Neural cell (in vitro differentiated cells): ENCODE data around the gene COL8A1. TPM values are rescaled to one million over a fixed set of nuclear protein-coding genes. Genes with fewer than 3 reads are reported as not detected.

Source experiments
- H2AFZ ChIP-seq: fragments of 200-600, 300-800 bp; sonication (generic), shearing (Covaris generic); 2 replicates; pipeline ENCODE4 v1.6.0; 2014; ENCODE audit warnings: low read depth, mild to moderate bottlenecking, antibody characterized with exemption, low read length, moderate library complexity
- H3F3A ChIP-seq: fragments of 200-600 bp; shearing (Covaris generic); 2 replicates; pipeline ENCODE4 v1.6.1; 2016; ENCODE audit warnings: mild to moderate bottlenecking, moderate library complexity, mixed read lengths, antibody characterized with exemption, low read length; ENCODE audit not compliant: insufficient read depth, poor library complexity, severe bottlenecking
- H3K27ac ChIP-seq: fragments of 200-600, 300-800 bp; sonication (generic), shearing (Covaris generic); 2 replicates; pipeline ENCODE4 v1.5.1; 2014; ENCODE audit warnings: mild to moderate bottlenecking, low read length, moderate library complexity
- H3K27me3 ChIP-seq: fragments of 300-800, 200-600 bp; sonication (generic), shearing (Covaris generic); 2 replicates; pipeline ENCODE4 v1.6.0; 2014; ENCODE audit warnings: mild to moderate bottlenecking, low read depth, low read length, moderate library complexity; ENCODE audit not compliant: insufficient read depth
- H3K36me3 ChIP-seq: fragments of 300-800, 200-600 bp; sonication (generic), shearing (Covaris generic); 2 replicates; pipeline ENCODE4 v1.5.1; 2014; ENCODE audit warnings: mild to moderate bottlenecking, antibody characterized with exemption, low read length, moderate library complexity; ENCODE audit not compliant: insufficient read depth
- H3K4me2 ChIP-seq: fragments of 300-800, 200-600 bp; sonication (generic), shearing (Covaris generic); 2 replicates; pipeline ENCODE4 v1.6.0; 2014; ENCODE audit warnings: mild to moderate bottlenecking, low read length
- H3K4me3 ChIP-seq: fragments of 300-800, 200-600 bp; sonication (generic), shearing (Covaris generic); 2 replicates; pipeline ENCODE4 v1.5.1; 2014; ENCODE audit warnings: mild to moderate bottlenecking, low read length, moderate library complexity
- H3K79me2 ChIP-seq: fragments of 200-600 bp; shearing (Covaris generic); replicated peaks from 2 replicates; pipeline ENCODE4 v1.6.0; 2014; ENCODE audit warnings: mild to moderate bottlenecking, low read length, moderate library complexity; ENCODE audit not compliant: insufficient read depth
- H3K9ac ChIP-seq: fragments of 300-800, 200-600 bp; sonication (generic), shearing (Covaris generic); 2 replicates; pipeline ENCODE4 v1.6.1; 2016; ENCODE audit warnings: mild to moderate bottlenecking, low read length, mixed read lengths
- H3K9me2 ChIP-seq: fragments of 200-600 bp; shearing (Covaris generic); 2 replicates; pipeline ENCODE4 v1.6.1; 2016; ENCODE audit warnings: mild to moderate bottlenecking, low read length, mixed read lengths; ENCODE audit not compliant: insufficient read depth
- H3K9me3 ChIP-seq: fragments of 200-600, 300-800 bp; sonication (generic), shearing (Covaris generic); 2 replicates; pipeline ENCODE4 v1.6.1; 2016; ENCODE audit warnings: mild to moderate bottlenecking, mixed run types, low read length, moderate library complexity, mixed read lengths
- H4K20me1 ChIP-seq: fragments of 200-600 bp; shearing (Covaris generic); 2 replicates; pipeline ENCODE4 v1.6.1; 2016; ENCODE audit warnings: mild to moderate bottlenecking, mixed run types; ENCODE audit not compliant: insufficient read depth
- EP300 ChIP-seq: fragments of 450-650 bp; conservative IDR thresholded peaks from 2 replicates; pipeline ENCODE4 v1.6.1; 2014; ENCODE audit warnings: antibody characterized with exemption, mild to moderate bottlenecking, moderate library complexity; ENCODE audit not compliant: poor library complexity, severe bottlenecking
- EZH2 ChIP-seq: fragments of 200-600, 300-800 bp; shearing (Covaris generic), sonication (generic); IDR thresholded peaks from 2 replicates; pipeline ENCODE4 v1.6.1; 2014; ENCODE audit warnings: antibody characterized with exemption, low read length, borderline replicate concordance, mild to moderate bottlenecking; ENCODE audit not compliant: insufficient read depth, poor library complexity, severe bottlenecking
- MXI1 ChIP-seq: fragments of 450-650 bp; conservative IDR thresholded peaks from 2 replicates; pipeline ENCODE4 v1.6.1; 2014; ENCODE audit warnings: antibody characterized with exemption, mild to moderate bottlenecking; ENCODE audit not compliant: poor library complexity, severe bottlenecking
- POLR2AphosphoS5 ChIP-seq: IDR thresholded peaks from 2 replicates; pipeline ENCODE4 v1.6.1; 2012
- RAD21 ChIP-seq: fragments of 450-650 bp; conservative IDR thresholded peaks from 2 replicates; pipeline ENCODE4 v1.6.1; 2014; ENCODE audit warnings: antibody characterized with exemption, mild to moderate bottlenecking, moderate library complexity
- REST ChIP-seq: IDR thresholded peaks from 2 replicates; pipeline ENCODE4 v1.6.1; 2012; ENCODE audit warnings: borderline replicate concordance
- SMC3 ChIP-seq: fragments of 450-650 bp; conservative IDR thresholded peaks from 2 replicates; pipeline ENCODE4 v1.6.1; 2014; ENCODE audit warnings: antibody characterized with exemption, mild to moderate bottlenecking, moderate library complexity; ENCODE audit not compliant: poor library complexity
- TAF1 ChIP-seq: IDR thresholded peaks from 2 replicates; pipeline ENCODE4 v1.6.1; 2012; ENCODE audit warnings: low read depth
- polyA plus RNA-seq: library from polyadenylated mRNA; depleted of rRNA; stranded (reverse); fragments of >200 nt; gene quantifications from 2 replicates; pipeline ENCODE4 v1.2.3, GENCODE V29; 2014
- TF ChIP-seq, protein P1 (sequence below): fragments of 450-650 bp; IDR thresholded peaks from 2 replicates; pipeline ENCODE4 v1.5.1; 2014; ENCODE audit warnings: antibody characterized with exemption, mild to moderate bottlenecking, moderate library complexity; ENCODE audit not compliant: poor library complexity, severe bottlenecking

Gene COL8A1
- polyA plus RNA-seq, 1 donor from 2014 or later, result 0.04 TPM

- no peak overlapping the region for H3K4me2 ChIP-seq
Observed at GRCh38 chr3:99757966-99758365, 119.6 kb downstream of the COL8A1 start.

DNA sequence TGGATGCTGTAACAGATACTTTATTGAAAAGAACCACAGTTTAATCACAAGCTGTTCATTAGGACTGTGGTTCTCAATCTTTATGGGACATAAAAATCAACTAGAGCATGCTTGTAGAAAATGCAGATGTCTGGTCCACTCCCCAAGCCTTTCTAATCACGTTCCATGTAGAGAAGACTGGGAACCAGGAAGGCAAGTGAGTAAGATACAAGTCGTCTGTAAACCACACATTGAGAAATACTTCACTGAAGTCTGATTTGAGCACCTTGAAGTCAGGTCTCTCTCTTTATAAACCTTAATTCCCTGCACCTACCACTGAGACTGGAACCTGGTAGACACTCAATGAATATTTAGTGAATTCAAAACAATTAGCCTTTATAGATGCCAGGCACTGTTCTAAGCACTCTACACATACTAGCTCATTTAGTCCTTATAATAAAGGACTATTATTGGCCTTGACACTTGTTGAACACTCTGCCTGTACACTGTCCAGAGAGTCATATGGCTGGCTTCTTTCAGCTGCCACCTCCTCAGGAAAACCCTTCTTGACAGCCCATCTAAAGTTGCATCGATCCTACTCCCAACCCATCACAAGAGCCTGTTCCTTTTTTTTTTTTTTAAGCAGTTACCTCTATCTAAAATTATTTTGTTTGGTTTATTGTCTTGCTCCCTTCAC, 120.2 kb downstream of the COL8A1 start:
- TF ChIP-seq TAF1, result no peak
- TF ChIP-seq POLR2AphosphoS5, result no peak
- no peak for TF ChIP-seq EZH2

More at GRCh38 chr3:99757966-99758365, 119.6 kb downstream of the COL8A1 start:
- TF ChIP-seq TAF1 (no peak), REST (no peak), SMC3 (no peak), MXI1 (no peak), RAD21 (no peak), EZH2 (no peak), EP300 (no peak), POLR2AphosphoS5 (no peak)
- TF ChIP-seq, protein P1, sequence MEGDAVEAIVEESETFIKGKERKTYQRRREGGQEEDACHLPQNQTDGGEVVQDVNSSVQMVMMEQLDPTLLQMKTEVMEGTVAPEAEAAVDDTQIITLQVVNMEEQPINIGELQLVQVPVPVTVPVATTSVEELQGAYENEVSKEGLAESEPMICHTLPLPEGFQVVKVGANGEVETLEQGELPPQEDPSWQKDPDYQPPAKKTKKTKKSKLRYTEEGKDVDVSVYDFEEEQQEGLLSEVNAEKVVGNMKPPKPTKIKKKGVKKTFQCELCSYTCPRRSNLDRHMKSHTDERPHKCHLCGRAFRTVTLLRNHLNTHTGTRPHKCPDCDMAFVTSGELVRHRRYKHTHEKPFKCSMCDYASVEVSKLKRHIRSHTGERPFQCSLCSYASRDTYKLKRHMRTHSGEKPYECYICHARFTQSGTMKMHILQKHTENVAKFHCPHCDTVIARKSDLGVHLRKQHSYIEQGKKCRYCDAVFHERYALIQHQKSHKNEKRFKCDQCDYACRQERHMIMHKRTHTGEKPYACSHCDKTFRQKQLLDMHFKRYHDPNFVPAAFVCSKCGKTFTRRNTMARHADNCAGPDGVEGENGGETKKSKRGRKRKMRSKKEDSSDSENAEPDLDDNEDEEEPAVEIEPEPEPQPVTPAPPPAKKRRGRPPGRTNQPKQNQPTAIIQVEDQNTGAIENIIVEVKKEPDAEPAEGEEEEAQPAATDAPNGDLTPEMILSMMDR, result no peak
- H3K9me3 ChIP-seq, result no peaks in the 10 kb centered on the region
- no peaks in the 10 kb centered on the region for H3F3A ChIP-seq
- H3K27ac ChIP-seq, result no peak overlapping the region
- H4K20me1 ChIP-seq, result no peaks in the 10 kb centered on the region
- H3K27me3 ChIP-seq, result no peaks in the 10 kb centered on the region
- H3K4me3 ChIP-seq, result no peak overlapping the region
- H3K9ac ChIP-seq, result no peak overlapping the region
- no peaks in the 10 kb centered on the region for H3K36me3 ChIP-seq
- no peak overlapping the region for H2AFZ ChIP-seq
- H3K79me2 ChIP-seq, result no peaks in the 10 kb centered on the region
- H3K9me2 ChIP-seq, result no peaks in the 10 kb centered on the region

More for the DNA sequence above, 120.2 kb downstream of the COL8A1 start:
- no peaks in the 10 kb centered on the region for H3K36me3 ChIP-seq
- H3K9me2 ChIP-seq, result no peaks in the 10 kb centered on the region
- no peak overlapping the region for H3K27ac ChIP-seq
- H3K27me3 ChIP-seq, result no peaks in the 10 kb centered on the region
- no peak overlapping the region for H3K4me3 ChIP-seq
- no peaks in the 10 kb centered on the region for H4K20me1 ChIP-seq
- no peaks in the 10 kb centered on the region for H3K9me3 ChIP-seq
- no peak overlapping the region for H2AFZ ChIP-seq
- no peak overlapping the region for H3K4me2 ChIP-seq
- no peaks in the 10 kb centered on the region for H3K79me2 ChIP-seq
- no peak overlapping the region for H3K9ac ChIP-seq
- no peaks in the 10 kb centered on the region for H3F3A ChIP-seq
